Progenitor cell of endocrine pancreas (in vitro differentiated cells): ENCODE measurements around the gene RHOT2. TPM values are rescaled to one million over a fixed set of nuclear protein-coding genes. Genes with fewer than 3 reads are reported as not detected.

Source experiments
- DNase-seq: peaks from one replicate; pipeline ENCODE4 v3.0.0; 2021; ENCODE audit warnings: low spot score; ENCODE audit not compliant: unreplicated experiment
- H3K27ac Mint-ChIP-seq: 2 replicates; pipeline ENCODE4 v1.8.0; 2021; ENCODE audit warnings: mild to moderate bottlenecking, moderate library complexity, mixed read lengths
- H3K27me3 Mint-ChIP-seq: 2 replicates; pipeline ENCODE4 v1.8.0; 2021; ENCODE audit warnings: mixed read lengths
- H3K36me3 Mint-ChIP-seq: 2 replicates; pipeline ENCODE4 v1.8.0; 2022; ENCODE audit warnings: mixed read lengths; ENCODE audit not compliant: insufficient read depth
- H3K4me1 Mint-ChIP-seq: 2 replicates; pipeline ENCODE4 v1.8.0; 2021; ENCODE audit warnings: low read depth, mixed read lengths
- H3K4me3 Mint-ChIP-seq: 2 replicates; pipeline ENCODE4 v1.8.0; 2021; ENCODE audit warnings: low read depth, mild to moderate bottlenecking, moderate library complexity, mixed read lengths
- H3K9me3 Mint-ChIP-seq: 2 replicates; pipeline ENCODE4 v1.8.0; 2021; ENCODE audit warnings: low read depth, mixed read lengths
- CTCF ChIP-seq: fragments of 200-600 bp; sonication (generic); IDR thresholded peaks from one replicate; pipeline ENCODE4 v1.5.0; 2021; ENCODE audit warnings: antibody characterized with exemption, mild to moderate bottlenecking; ENCODE audit not compliant: unreplicated experiment
- total RNA-seq: library from RNA; stranded (reverse); gene quantifications from 2 replicates; pipeline ENCODE4 v1.2.1, GENCODE V29; 2021

The RHOT2 gene
- total RNA-seq, 1 donor from 2014 or later = 153 TPM

GRCh38 chr16:708959-709358 is 41.0 kb downstream of the RHOT2 start:
- H3K4me3 Mint-ChIP-seq = no peak overlapping the region
- no peak overlapping the region for H3K27ac Mint-ChIP-seq
- no peaks in the 10 kb centered on the region for H3K4me1 Mint-ChIP-seq
- no peaks in the 10 kb centered on the region for H3K36me3 Mint-ChIP-seq
- H3K9me3 Mint-ChIP-seq = no peaks in the 10 kb centered on the region
- no peak for DNase-seq
- H3K27me3 Mint-ChIP-seq = peaks cover 45% of the 10 kb centered on the region
- TF ChIP-seq CTCF = no peak

GRCh38 chr16:709566-710499 is 41.9 kb downstream of the RHOT2 start:
- Mint-ChIP-seq H3K27ac (no peak overlapping the region), H3K4me3 (no peak overlapping the region), H3K4me1 (no peaks in the 10 kb centered on the region), H3K36me3 (no peaks in the 10 kb centered on the region), H3K9me3 (no peaks in the 10 kb centered on the region), H3K27me3 (peaks cover 40% of the 10 kb centered on the region)
- DNase-seq = no peak
- no peak for TF ChIP-seq CTCF

DNA sequence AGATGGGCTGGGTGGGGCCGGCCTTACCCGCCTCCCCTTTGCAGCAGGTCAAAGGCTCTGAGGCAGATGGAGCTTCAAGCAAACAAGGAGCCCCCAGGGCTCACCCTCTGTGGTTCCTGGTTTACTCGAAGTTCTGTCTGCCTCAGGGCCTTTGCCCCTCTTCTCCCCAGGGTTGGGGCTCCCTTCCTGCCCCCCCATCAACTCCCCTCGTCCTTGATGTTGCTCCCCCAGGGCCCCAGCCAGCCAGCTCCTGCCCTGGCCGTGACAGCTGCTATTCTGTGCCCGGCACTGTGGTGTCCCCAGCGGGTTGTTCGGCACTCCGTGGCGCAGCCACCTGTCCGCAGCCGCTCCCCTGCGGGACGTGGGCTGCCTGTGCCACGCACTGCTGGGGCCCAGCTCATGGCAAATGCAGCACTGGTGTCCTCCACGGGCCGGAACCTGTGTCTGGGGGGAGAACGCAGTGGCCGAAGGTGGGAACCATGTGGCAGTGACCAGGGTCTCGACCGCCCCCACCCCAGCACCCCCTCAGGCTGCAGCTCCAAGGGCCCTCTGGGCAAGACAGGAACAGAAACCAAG is 42.7 kb downstream of the RHOT2 start:
- H3K27ac Mint-ChIP-seq = no peak overlapping the region
- no peaks in the 10 kb centered on the region for H3K9me3 Mint-ChIP-seq
- no peak for DNase-seq
- no peak for TF ChIP-seq CTCF
- no peak overlapping the region for H3K4me3 Mint-ChIP-seq
- H3K36me3 Mint-ChIP-seq = no peaks in the 10 kb centered on the region
- no peaks in the 10 kb centered on the region for H3K4me1 Mint-ChIP-seq
- peaks cover 40% of the 10 kb centered on the region for H3K27me3 Mint-ChIP-seq

- DNase-seq = no peak
- H3K4me3 Mint-ChIP-seq = no peak overlapping the region
- H3K9me3 Mint-ChIP-seq = no peaks in the 10 kb centered on the region
- H3K4me1 Mint-ChIP-seq = no peaks in the 10 kb centered on the region
- no peak overlapping the region for H3K27ac Mint-ChIP-seq
- no peaks in the 10 kb centered on the region for H3K36me3 Mint-ChIP-seq
- H3K27me3 Mint-ChIP-seq = peaks cover 40% of the 10 kb centered on the region
- no peak for TF ChIP-seq CTCF
These were observed 43.2 kb downstream of the RHOT2 start for GRCh38 chr16:711084-711483.

GRCh38 chr16:711548-712320 is 43.8 kb downstream of the RHOT2 start:
- peak; percentile 97 for TF ChIP-seq CTCF
- DNase-seq = peak; percentile 81
- peaks cover 34% of the 10 kb centered on the region for H3K27me3 Mint-ChIP-seq
- peaks cover 4% of the 10 kb centered on the region for H3K4me1 Mint-ChIP-seq
- H3K27ac Mint-ChIP-seq = no peak overlapping the region
- H3K9me3 Mint-ChIP-seq = no peaks in the 10 kb centered on the region
- H3K4me3 Mint-ChIP-seq = no peak overlapping the region
- H3K36me3 Mint-ChIP-seq = no peaks in the 10 kb centered on the region
